Measurements from ENCODE around the gene NEUROG2. TPM values are rescaled to one million over a fixed set of nuclear protein-coding genes. Genes with fewer than 3 reads are reported as not detected.

NEUROG2 gene
- polyA plus RNA-seq, 4 donors: not detected

DNA sequence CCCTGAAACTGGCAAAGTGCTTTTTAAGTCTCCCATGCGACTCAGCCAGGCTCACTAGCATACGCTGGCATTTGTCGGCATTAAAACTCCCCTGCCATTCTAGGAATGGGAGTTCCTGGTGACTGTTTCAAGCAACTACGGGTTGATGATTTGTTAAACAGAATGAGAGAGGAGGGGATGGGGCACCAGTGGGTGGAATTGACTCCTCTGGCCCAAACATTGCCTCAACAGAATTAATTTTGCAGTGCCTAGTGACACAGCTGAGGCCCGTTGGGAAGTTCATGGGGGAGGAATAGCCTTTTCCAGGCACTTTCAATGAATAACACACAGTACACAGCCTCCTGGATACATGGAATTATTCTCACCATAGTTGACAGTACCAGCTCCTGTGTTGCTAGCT is 30.1 kb downstream of the NEUROG2 start:
- Histone ChIP-seq H3K27me3 (ENCODE audit: control insufficient read depth in 3 of 3, insufficient read depth in 3 of 3, low read length in 3 of 3) (peaks cover 0 to 5% (median 0%) of the 10 kb centered on the region in 3 donors), H3K4me3 (ENCODE audit: low read depth in 1 of 3, low read length in 3 of 3) (no peak overlapping the region), H3K9me3 (ENCODE audit: control insufficient read depth in 2 of 2, insufficient read depth in 1 of 2, low read depth in 1 of 2, low read length in 1 of 2) (peaks cover 0 to 10% of the 10 kb centered on the region in 2 donors), H3K27ac (ENCODE audit: low read depth in 1 of 3, low read length in 2 of 3) (no peak overlapping the region), H3K36me3 (ENCODE audit: control insufficient read depth in 3 of 3, insufficient read depth in 2 of 3, low read depth in 1 of 3, low read length in 3 of 3) (no peaks in the 10 kb centered on the region), H3K4me1 (ENCODE audit: control insufficient read depth in 3 of 3, insufficient read depth in 2 of 3, low read depth in 1 of 3, low read length in 2 of 3) (no peaks in the 10 kb centered on the region)
- FAIRE-seq (no peak), DNase-seq (no peak)
- WGBS, 3 donors: 56 to 73% (median 69%) methylated on average over 5 of the region's 5 CpGs

- 90 to 94% (median 91%) methylated on average over 2 of the region's 2 CpGs for WGBS, 3 donors
- no peak for FAIRE-seq
Measured at GRCh38 chr4:112473985-112474384, 42.0 kb downstream of the NEUROG2 start.

GRCh38 chr4:112472318-112472717 is 43.7 kb downstream of the NEUROG2 start:
- H3K9me3 ChIP-seq (ENCODE audit: control insufficient read depth in 2 of 2, insufficient read depth in 1 of 2, low read depth in 1 of 2, low read length in 1 of 2): no peaks in the 10 kb centered on the region
- DNase-seq: no peak
- H3K36me3 ChIP-seq (ENCODE audit: control insufficient read depth in 3 of 3, insufficient read depth in 2 of 3, low read depth in 1 of 3, low read length in 3 of 3): no peaks in the 10 kb centered on the region
- no peaks in the 10 kb centered on the region for H3K4me1 ChIP-seq (ENCODE audit: control insufficient read depth in 3 of 3, insufficient read depth in 2 of 3, low read depth in 1 of 3, low read length in 2 of 3)
- H3K4me3 ChIP-seq (ENCODE audit: low read depth in 1 of 3, low read length in 3 of 3): no peak overlapping the region
- H3K27me3 ChIP-seq (ENCODE audit: control insufficient read depth in 3 of 3, insufficient read depth in 3 of 3, low read length in 3 of 3): no peaks in the 10 kb centered on the region
- H3K27ac ChIP-seq (ENCODE audit: low read depth in 1 of 3, low read length in 2 of 3): no peak overlapping the region
- no peak for FAIRE-seq

More at GRCh38 chr4:112473985-112474384, 42.0 kb downstream of the NEUROG2 start:
- DNase-seq: no peak
- no peaks in the 10 kb centered on the region for H3K36me3 ChIP-seq (ENCODE audit: control insufficient read depth in 3 of 3, insufficient read depth in 2 of 3, low read depth in 1 of 3, low read length in 3 of 3)
- H3K4me3 ChIP-seq (ENCODE audit: low read depth in 1 of 3, low read length in 3 of 3): no peak overlapping the region
- H3K27ac ChIP-seq (ENCODE audit: low read depth in 1 of 3, low read length in 2 of 3): no peak overlapping the region
- no peaks in the 10 kb centered on the region for H3K9me3 ChIP-seq (ENCODE audit: control insufficient read depth in 2 of 2, insufficient read depth in 1 of 2, low read depth in 1 of 2, low read length in 1 of 2)
- no peaks in the 10 kb centered on the region for H3K4me1 ChIP-seq (ENCODE audit: control insufficient read depth in 3 of 3, insufficient read depth in 2 of 3, low read depth in 1 of 3, low read length in 2 of 3)
- no peaks in the 10 kb centered on the region for H3K27me3 ChIP-seq (ENCODE audit: control insufficient read depth in 3 of 3, insufficient read depth in 3 of 3, low read length in 3 of 3)

Other genes starting within 250 kb of the NEUROG2 start
- 10 to 100 TPM in 1 of 4 donors, 1 to 10 TPM in 2, under 1 TPM in 1; 0.89 to 11.3 (median 7.0) TPM for gene TIFA, start 230.3 kb downstream of the NEUROG2 start, polyA plus RNA-seq
- gene ALPK1, start 218.8 kb downstream of the NEUROG2 start, polyA plus RNA-seq: 10 to 100 TPM in 1 of 4 donors, 1 to 10 TPM in 3; 4.3 to 26.9 (median 6.1) TPM
- 1 to 10 TPM; 1.3 to 7.1 (median 2.0) TPM for gene ZGRF1, start 120.7 kb upstream of the NEUROG2 start, polyA plus RNA-seq
- 10 to 100 TPM; 38.7 to 68.1 (median 62.2) TPM for gene LARP7, start 121.0 kb upstream of the NEUROG2 start, polyA plus RNA-seq

Measured in small intestine (tissue), 7 donors.